Gastroesophageal sphincter (tissue), 4 donors: ENCODE measurements around the gene AHCTF1. TPM values are rescaled to one million over a fixed set of nuclear protein-coding genes. Genes with fewer than 3 reads are reported as not detected.
A peak's percentile ranks its signal among the peaks of the same experiment; 100 is the strongest.

ENCODE experiments used
- ATAC-seq: fragments of 150-250 bp; one replicate; pipeline ENCODE4 v1.9.1; 2016; ENCODE audit warnings: mild to moderate bottlenecking, moderate library complexity
- H3K27ac ChIP-seq, 4 donors: fragments of 200-600 bp; sonication (generic) in 3 of 4; 1 replicate in 3 of 4; 2 replicates in 1 of 4; pipeline ENCODE4 v1.5.1; 2016 to 2019
- H3K27me3 ChIP-seq: fragments of 200-600 bp; sonication (generic); one replicate; pipeline ENCODE4 v1.5.1; 2019
- H3K36me3 ChIP-seq, 2 donors: fragments of 200-600 bp; sonication (generic); one replicate each; pipeline ENCODE4 v1.5.1; 2019; ENCODE audit warnings: control low read depth in 1 of 2
- H3K4me1 ChIP-seq, 3 donors: fragments of 200-600 bp; sonication (generic); 1 replicate in 2 of 3; 2 replicates in 1 of 3; pipeline ENCODE4 v1.5.1; 2016 to 2019; ENCODE audit warnings: control low read depth in 2 of 3
- H3K4me3 ChIP-seq, 2 donors: fragments of 200-600 bp; sonication (generic); one replicate each; pipeline ENCODE4 v1.5.1; 2019; ENCODE audit warnings: mild to moderate bottlenecking in 1 of 2, moderate library complexity in 1 of 2
- H3K9me3 ChIP-seq, 3 donors: fragments of 200-600 bp; sonication (generic); one replicate each; pipeline ENCODE4 v1.5.1; 2017 to 2019; ENCODE audit warnings: control low read depth in 2 of 3
- CTCF ChIP-seq, 4 experiments: fragments of 200-600 bp in 2 of 4; fragments of 450-650 bp in 2 of 4; sonication (generic) in 1 of 4; IDR thresholded peaks; one replicate each; pipeline ENCODE4 v1.5.1; 2017 to 2019; ENCODE audit warnings: antibody characterized with exemption in 4 of 4, mild to moderate bottlenecking in 2 of 4, moderate library complexity in 2 of 4
- EP300 ChIP-seq: sonication (generic); formaldehyde crosslinking; IDR thresholded peaks from one replicate; pipeline ENCODE4 v1.6.1; 2017; ENCODE audit warnings: antibody characterized with exemption, mild to moderate bottlenecking
- POLR2A ChIP-seq, 2 donors: fragments of 450-650 bp; IDR thresholded peaks; one replicate each; pipeline ENCODE4 v1.6.1; 2017; ENCODE audit warnings: antibody characterized with exemption in 2 of 2, mild to moderate bottlenecking in 2 of 2, moderate library complexity in 1 of 2
- POLR2AphosphoS5 ChIP-seq: sonication (generic); formaldehyde crosslinking; IDR thresholded peaks from one replicate; pipeline ENCODE4 v1.6.1; 2017; ENCODE audit warnings: antibody characterized with exemption
- WGBS, 2 donors: methylation state at CpG; one replicate each; pipeline ENCODE4 v1.1.5; 2018; ENCODE audit warnings: low coverage in 1 of 2; 5-methylcytosine and 5-hydroxymethylcytosine counted together
- total RNA-seq, 4 donors: library from RNA; depleted of rRNA; stranded (reverse); fragments of >200 nt; gene quantifications; one replicate each; pipeline ENCODE4 v1.1.0, GENCODE V29; 2016

Gene AHCTF1
- total RNA-seq, 4 donors from 2014 or later = 37.4 to 69.6 (median 45.2) TPM

- ATAC-seq = no peak
- Histone ChIP-seq H3K4me1 (no peaks in the 10 kb centered on the region), H3K36me3 (no peaks in the 10 kb centered on the region), H3K4me3 (no peak overlapping the region), H3K27me3 (no peaks in the 10 kb centered on the region), H3K27ac (no peak overlapping the region), H3K9me3 (no peaks in the 10 kb centered on the region)
- 43 to 64% methylated on average over 1 to 11 of the region's 12 CpGs for WGBS, 2 donors
- TF ChIP-seq CTCF (IDR thresholded peaks at IDR 0.05) (peak; percentile 63 to 83 (median 74)), POLR2AphosphoS5 (no peak)
Observed at GRCh38 chr1:246971090-246971721, 39.5 kb upstream of the AHCTF1 start.

- Histone ChIP-seq H3K9me3 (no peaks in the 10 kb centered on the region), H3K4me3 (no peak overlapping the region), H3K27ac (no peak overlapping the region), H3K4me1 (no peaks in the 10 kb centered on the region), H3K36me3 (no peaks in the 10 kb centered on the region), H3K27me3 (no peaks in the 10 kb centered on the region)
- ATAC-seq = no peak
- WGBS, 2 donors = 67 to 95% methylated on average over 3 of the region's 3 CpGs
- TF ChIP-seq CTCF (IDR thresholded peaks at IDR 0.05) (no peak), POLR2AphosphoS5 (no peak), POLR2A (IDR thresholded peaks at IDR 0.05) (no peak), EP300 (no peak)
Observed at GRCh38 chr1:246969621-246970020, 37.9 kb upstream of the AHCTF1 start.

GRCh38 chr1:246966502-246966901 lies 34.8 kb upstream of the AHCTF1 start:
- Histone ChIP-seq H3K4me3 (no peak overlapping the region), H3K4me1 (no peaks in the 10 kb centered on the region), H3K36me3 (no peaks in the 10 kb centered on the region), H3K27me3 (no peaks in the 10 kb centered on the region), H3K27ac (no peak overlapping the region), H3K9me3 (no peaks in the 10 kb centered on the region)
- ATAC-seq = no peak
- TF ChIP-seq CTCF (IDR thresholded peaks at IDR 0.05) = no peak
- TF ChIP-seq POLR2AphosphoS5 = no peak
- TF ChIP-seq POLR2A (IDR thresholded peaks at IDR 0.05) = no peak
- TF ChIP-seq EP300 = no peak
- WGBS, 2 donors = 100% methylated on average over 1 of the region's 2 CpGs

- no peaks in the 10 kb centered on the region for H3K27me3 ChIP-seq
- no peaks in the 10 kb centered on the region for H3K9me3 ChIP-seq
- H3K36me3 ChIP-seq = no peaks in the 10 kb centered on the region
- peak; percentile 50 for ATAC-seq
- no peak for TF ChIP-seq POLR2A (IDR thresholded peaks at IDR 0.05)
- peak in 1 of 4 experiments; percentile 14 for TF ChIP-seq CTCF (IDR thresholded peaks at IDR 0.05)
- H3K27ac ChIP-seq = no peak overlapping the region
- 25 to 73% methylated on average over 1 of the region's 1 CpG for WGBS, 2 donors
- H3K4me3 ChIP-seq = no peak overlapping the region
- peaks cover 0 to under 1% (median 0%) of the 10 kb centered on the region in 3 donors for H3K4me1 ChIP-seq
Observed at GRCh38 chr1:246959944-246960693, 28.4 kb upstream of the AHCTF1 start.

- no peaks in the 10 kb centered on the region for H3K27me3 ChIP-seq
- no peak overlapping the region for H3K4me3 ChIP-seq
- 38 to 55% methylated on average over 3 to 4 of the region's 4 CpGs for WGBS, 2 donors
- ATAC-seq = no peak
- TF ChIP-seq POLR2AphosphoS5 (peak; percentile 37), POLR2A (IDR thresholded peaks at IDR 0.05) (no peak)
- H3K9me3 ChIP-seq = no peaks in the 10 kb centered on the region
- H3K4me1 ChIP-seq = peaks cover 0 to 42% (median 0%) of the 10 kb centered on the region in 3 donors
- H3K27ac ChIP-seq = peak overlapping the region in 1 of 4 donors; percentile 55
- no peaks in the 10 kb centered on the region for H3K36me3 ChIP-seq
Observed at GRCh38 chr1:246954126-246954525, 22.4 kb upstream of the AHCTF1 start.
